GM12874 (cell line): Measurements from ENCODE around the gene DDOST.

Experiments
- CTCF ChIP-seq: IDR thresholded peaks from 2 replicates; pipeline ENCODE4 v1.5.1; 2011; ENCODE audit warnings: low read depth, mild to moderate bottlenecking, control low read depth, low read length, moderate library complexity; ENCODE audit not compliant: insufficient read depth

Gene DDOST

DNA sequence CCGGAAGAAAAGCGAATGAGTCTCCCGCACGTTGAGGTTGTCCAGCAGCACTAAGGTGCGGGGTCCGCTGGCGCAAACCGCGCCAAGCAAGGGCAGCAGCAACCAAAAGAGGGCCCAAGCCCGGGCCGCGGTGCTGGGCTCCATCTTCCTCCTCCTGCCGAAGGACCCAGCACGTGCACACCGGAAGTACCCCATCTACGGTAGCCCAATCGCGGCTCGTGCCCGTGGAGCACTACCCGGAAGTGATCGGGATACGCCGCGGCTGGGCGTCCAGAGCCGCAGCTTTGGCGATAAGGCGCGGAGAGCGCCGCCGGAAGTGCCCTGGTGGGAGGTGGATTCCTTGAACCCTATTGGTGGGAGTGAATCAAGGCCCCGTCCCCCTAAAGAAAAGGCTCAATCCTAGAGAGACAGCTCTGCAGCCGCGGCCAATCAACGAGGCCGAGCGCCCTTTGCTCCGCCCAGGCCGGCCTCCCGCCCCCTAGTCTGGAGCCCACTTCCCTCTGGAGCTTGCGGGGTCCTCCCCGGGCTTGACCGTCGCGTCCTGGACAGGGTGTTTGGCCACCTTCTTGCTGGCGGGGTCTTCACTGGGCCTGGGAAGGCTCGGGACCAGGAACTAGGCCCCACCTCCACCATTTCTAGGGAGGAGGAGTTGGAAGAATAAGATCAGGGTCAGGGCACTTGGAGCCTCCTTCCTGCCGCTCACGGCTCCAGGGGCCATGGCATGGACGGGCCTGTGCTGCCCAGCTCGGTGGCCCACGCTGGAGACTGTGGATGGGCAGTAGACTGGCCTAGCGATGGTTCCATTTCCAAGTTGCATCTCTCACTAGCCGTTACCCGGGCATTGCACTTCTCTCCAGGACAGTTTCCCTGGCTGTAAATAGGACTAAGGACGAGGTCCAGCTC lies at the start of gene DDOST:
Gene DDOST (minus strand): TSS at position 163 of the 903 bp plus-strand sequence. CDS start 19 bp downstream, at position 144.
- peak; percentile 43 for TF ChIP-seq CTCF

- TF ChIP-seq CTCF = no peak
Measured at GRCh38 chr1:20710469-20711284, 49.5 kb upstream of the DDOST start.

DNA sequence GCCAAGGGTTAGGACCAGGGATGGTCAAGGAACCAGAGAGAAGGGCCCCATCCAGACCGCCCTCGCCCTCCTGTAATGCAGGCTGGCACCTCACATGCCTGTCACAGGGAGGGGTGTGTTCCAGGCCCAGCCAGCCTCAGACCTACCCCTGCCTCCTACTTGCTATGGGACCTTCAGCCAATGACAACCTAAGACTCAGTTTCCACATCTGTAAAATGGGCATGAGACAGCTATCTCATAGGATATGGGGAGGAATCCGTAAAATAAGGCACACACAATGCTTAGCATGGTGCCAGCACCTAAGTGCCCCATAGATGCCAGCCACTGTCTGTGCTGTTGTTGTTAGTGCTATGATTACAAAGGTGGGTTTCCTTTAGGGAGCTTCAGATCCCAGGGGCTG lies 48.7 kb upstream of the DDOST start:
- TF ChIP-seq CTCF = no peak

- no peak for TF ChIP-seq CTCF
Measured at GRCh38 chr1:20708891-20709290, 47.7 kb upstream of the DDOST start.

DNA sequence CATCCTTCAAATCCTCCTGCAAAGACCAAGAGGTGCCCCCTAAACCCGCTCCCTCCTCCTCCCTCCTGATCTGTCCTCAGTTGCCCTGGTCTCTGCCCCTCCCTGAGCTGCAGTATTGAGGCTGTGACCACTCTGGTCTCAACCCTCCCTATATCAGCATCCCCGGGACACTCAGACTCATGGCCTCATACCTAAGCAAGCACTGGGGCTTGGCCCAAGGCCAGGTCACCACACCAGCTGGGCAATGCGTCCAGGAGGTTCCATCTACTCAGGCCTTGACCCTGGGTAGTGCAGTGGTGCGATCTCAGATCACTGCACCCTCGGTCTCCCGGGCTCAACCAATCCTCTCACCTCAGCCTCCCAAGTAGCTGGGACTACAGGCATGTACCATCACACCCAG lies 46.9 kb upstream of the DDOST start:
- TF ChIP-seq CTCF = no peak

GRCh38 chr1:20706841-20707240 lies 45.7 kb upstream of the DDOST start:
- TF ChIP-seq CTCF = no peak

GRCh38 chr1:20705203-20705755 lies 44.1 kb upstream of the DDOST start:
- TF ChIP-seq CTCF = no peak
